IMR-90 (cell line): ENCODE data around the gene NRP1.

Experiments
- CEBPB ChIP-seq: IDR thresholded peaks from 2 replicates; pipeline ENCODE4 v1.6.1; 2012; ENCODE audit warnings: low read depth, low read length, improper control_type of control experiment
- FOS ChIP-seq: fragments of 150-350 bp; IDR thresholded peaks from 2 replicates; pipeline ENCODE4 v1.6.1; 2016; ENCODE audit warnings: low read depth, low read length
- MXI1 ChIP-seq: IDR thresholded peaks from 2 replicates; pipeline ENCODE4 v1.6.1; 2012; ENCODE audit warnings: low read depth, mild to moderate bottlenecking, low read length, moderate library complexity, borderline replicate concordance
- NFE2L2 ChIP-seq: fragments of 150-350 bp; IDR thresholded peaks from 2 replicates; pipeline ENCODE4 v1.6.1; 2016; ENCODE audit warnings: low read depth, mild to moderate bottlenecking, low read length
- POLR2A ChIP-seq: IDR thresholded peaks from 2 replicates; pipeline ENCODE4 v1.6.1; 2012; ENCODE audit warnings: mild to moderate bottlenecking, low read depth, low read length
- RAD21 ChIP-seq: IDR thresholded peaks from 2 replicates; pipeline ENCODE4 v1.6.1; 2012; ENCODE audit warnings: low read length, improper control_type of control experiment
- RCOR1 ChIP-seq: IDR thresholded peaks from 2 replicates; pipeline ENCODE4 v1.6.1; 2012; ENCODE audit warnings: mild to moderate bottlenecking, low read length, improper control_type of control experiment; ENCODE audit not compliant: insufficient replicate concordance
- RFX5 ChIP-seq: IDR thresholded peaks from 2 replicates; pipeline ENCODE4 v1.8.0; 2012; ENCODE audit warnings: low read depth, mild to moderate bottlenecking, low read length, moderate library complexity
- SMC3 ChIP-seq: fragments of 150-350 bp; IDR thresholded peaks from 2 replicates; pipeline ENCODE4 v1.6.1; 2016; ENCODE audit warnings: low read depth, mild to moderate bottlenecking, antibody characterized with exemption, low read length, moderate library complexity
- TF ChIP-seq, protein P1 (sequence below): conservative IDR thresholded peaks from 2 replicates; pipeline ENCODE4 v1.5.1; 2012; ENCODE audit warnings: mild to moderate bottlenecking, low read depth, low read length, improper control_type of control experiment
- TF ChIP-seq, protein P2 (sequence below): fragments of 150-350 bp; IDR thresholded peaks from 2 replicates; pipeline ENCODE4 v1.6.1; 2017; ENCODE audit warnings: mild to moderate bottlenecking, antibody characterized with exemption, low read length, low read depth

DNA sequence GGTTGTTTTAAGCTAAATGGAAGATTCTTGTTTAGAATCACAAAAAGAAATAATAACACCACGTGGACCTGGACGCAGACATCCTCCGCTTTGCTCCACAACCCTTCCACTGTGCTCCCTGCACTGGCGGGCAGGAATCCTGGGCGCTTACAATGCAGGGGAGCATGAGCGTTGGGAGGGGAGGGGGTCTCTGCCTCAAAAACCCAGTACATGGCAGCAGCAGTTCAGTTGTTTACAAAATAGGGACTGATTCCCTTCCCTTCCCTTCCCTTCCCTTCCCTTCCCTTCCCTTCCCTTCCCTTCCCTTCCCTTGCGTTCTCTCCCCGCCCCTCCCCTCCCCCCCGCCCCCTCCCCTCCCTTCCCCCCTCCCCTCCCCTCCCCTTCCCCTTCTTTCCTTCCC is 206.8 kb downstream of the NRP1 start:
- TF ChIP-seq MXI1 (no peak), POLR2A (no peak), RFX5 (no peak), SMC3 (no peak), CEBPB (no peak), RAD21 (no peak), FOS (no peak), NFE2L2 (no peak), RCOR1 (no peak)
- TF ChIP-seq, protein P1, sequence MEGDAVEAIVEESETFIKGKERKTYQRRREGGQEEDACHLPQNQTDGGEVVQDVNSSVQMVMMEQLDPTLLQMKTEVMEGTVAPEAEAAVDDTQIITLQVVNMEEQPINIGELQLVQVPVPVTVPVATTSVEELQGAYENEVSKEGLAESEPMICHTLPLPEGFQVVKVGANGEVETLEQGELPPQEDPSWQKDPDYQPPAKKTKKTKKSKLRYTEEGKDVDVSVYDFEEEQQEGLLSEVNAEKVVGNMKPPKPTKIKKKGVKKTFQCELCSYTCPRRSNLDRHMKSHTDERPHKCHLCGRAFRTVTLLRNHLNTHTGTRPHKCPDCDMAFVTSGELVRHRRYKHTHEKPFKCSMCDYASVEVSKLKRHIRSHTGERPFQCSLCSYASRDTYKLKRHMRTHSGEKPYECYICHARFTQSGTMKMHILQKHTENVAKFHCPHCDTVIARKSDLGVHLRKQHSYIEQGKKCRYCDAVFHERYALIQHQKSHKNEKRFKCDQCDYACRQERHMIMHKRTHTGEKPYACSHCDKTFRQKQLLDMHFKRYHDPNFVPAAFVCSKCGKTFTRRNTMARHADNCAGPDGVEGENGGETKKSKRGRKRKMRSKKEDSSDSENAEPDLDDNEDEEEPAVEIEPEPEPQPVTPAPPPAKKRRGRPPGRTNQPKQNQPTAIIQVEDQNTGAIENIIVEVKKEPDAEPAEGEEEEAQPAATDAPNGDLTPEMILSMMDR = no peak
- TF ChIP-seq, protein P2, sequence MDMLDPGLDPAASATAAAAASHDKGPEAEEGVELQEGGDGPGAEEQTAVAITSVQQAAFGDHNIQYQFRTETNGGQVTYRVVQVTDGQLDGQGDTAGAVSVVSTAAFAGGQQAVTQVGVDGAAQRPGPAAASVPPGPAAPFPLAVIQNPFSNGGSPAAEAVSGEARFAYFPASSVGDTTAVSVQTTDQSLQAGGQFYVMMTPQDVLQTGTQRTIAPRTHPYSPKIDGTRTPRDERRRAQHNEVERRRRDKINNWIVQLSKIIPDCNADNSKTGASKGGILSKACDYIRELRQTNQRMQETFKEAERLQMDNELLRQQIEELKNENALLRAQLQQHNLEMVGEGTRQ = no peak
